NCI-H2171 (cell line): ENCODE data around the gene SAMD4B.
"Not testable (repeated sequence)": the region's sequence is repeated elsewhere in the genome, so short reads cannot be mapped to it uniquely, and the experiment has no call there.

Experiments used
- DNase-seq: peaks from one replicate; lab custom pipeline; 2025; lab: John Stamatoyannopoulos, UW

The SAMD4B gene

GRCh38 chr19:39365531-39365930 lies 23.3 kb downstream of the SAMD4B start:
- DNase-seq: no peak

- DNase-seq: no peak
Observed at GRCh38 chr19:39369200-39369599, 27.0 kb downstream of the SAMD4B start.

- DNase-seq: no peak
Observed at GRCh38 chr19:39370735-39371134, 28.5 kb downstream of the SAMD4B start.

- DNase-seq: no peak
Observed at GRCh38 chr19:39372047-39372802, 30.0 kb downstream of the SAMD4B start.

- DNase-seq: no peak
Observed at GRCh38 chr19:39372941-39373340, 30.7 kb downstream of the SAMD4B start.

- DNase-seq: no peak
Observed at GRCh38 chr19:39375929-39376328, 33.7 kb downstream of the SAMD4B start.

GRCh38 chr19:39377373-39378362 lies 35.4 kb downstream of the SAMD4B start:
- DNase-seq: no peak

GRCh38 chr19:39379366-39379765 lies 37.1 kb downstream of the SAMD4B start:
- not testable (repeated sequence) for DNase-seq

GRCh38 chr19:39379865-39380396 lies 37.7 kb downstream of the SAMD4B start:
- DNase-seq: no peak

GRCh38 chr19:39380521-39381502 lies 38.6 kb downstream of the SAMD4B start:
- DNase-seq: no peak

GRCh38 chr19:39381910-39382611 lies 39.8 kb downstream of the SAMD4B start:
- no peak for DNase-seq

- DNase-seq: no peak
Observed at GRCh38 chr19:39382991-39383828, 41.0 kb downstream of the SAMD4B start.

- no peak for DNase-seq
Observed at GRCh38 chr19:39384839-39385568, 42.8 kb downstream of the SAMD4B start.

GRCh38 chr19:39385629-39386411 lies 43.6 kb downstream of the SAMD4B start:
- no peak for DNase-seq

GRCh38 chr19:39386557-39386956 lies 44.3 kb downstream of the SAMD4B start:
- DNase-seq: no peak

- DNase-seq: no peak
Observed at GRCh38 chr19:39388657-39389056, 46.4 kb downstream of the SAMD4B start.

- DNase-seq: no peak
Observed at GRCh38 chr19:39389631-39390414, 47.6 kb downstream of the SAMD4B start.

- DNase-seq: no peak
Observed at GRCh38 chr19:39390451-39390750, 48.2 kb downstream of the SAMD4B start.
